Omental fat pad (tissue), 4 donors: ENCODE data around the gene ALDH3A1. TPM values are rescaled to one million over a fixed set of nuclear protein-coding genes. Genes with fewer than 3 reads are reported as not detected.
A peak's percentile ranks its signal among the peaks of the same experiment; 100 is the strongest.
"Not testable (repeated sequence)": the region's sequence is repeated elsewhere in the genome, so short reads cannot be mapped to it uniquely, and the experiment has no call there.

Experiments
- ATAC-seq: fragments of 150-250 bp; one replicate; pipeline ENCODE4 v1.9.1; 2016; ENCODE audit warnings: mild to moderate bottlenecking, moderate library complexity; ENCODE audit not compliant: low FRiP score
- DNase-seq: peaks from one replicate; pipeline ENCODE4 v3.0.0-alpha.2; 2019; ENCODE audit warnings: low spot score
- total RNA-seq, 4 donors: library from RNA; depleted of rRNA; stranded (reverse); fragments of >200 nt; gene quantifications; one replicate each; pipeline ENCODE4 v1.1.0, GENCODE V29; 2016
- TF ChIP-seq, protein P1 (sequence below), 3 donors: fragments of 450-650 bp; IDR thresholded peaks; one replicate each; pipeline ENCODE4 v1.5.1; 2016 to 2017; ENCODE audit warnings: antibody characterized with exemption in 3 of 3, mild to moderate bottlenecking in 3 of 3, moderate library complexity in 2 of 3

ALDH3A1 gene
- total RNA-seq, 4 donors from 2014 or later: 2.3 to 4.9 (median 3.3) TPM

DNA sequence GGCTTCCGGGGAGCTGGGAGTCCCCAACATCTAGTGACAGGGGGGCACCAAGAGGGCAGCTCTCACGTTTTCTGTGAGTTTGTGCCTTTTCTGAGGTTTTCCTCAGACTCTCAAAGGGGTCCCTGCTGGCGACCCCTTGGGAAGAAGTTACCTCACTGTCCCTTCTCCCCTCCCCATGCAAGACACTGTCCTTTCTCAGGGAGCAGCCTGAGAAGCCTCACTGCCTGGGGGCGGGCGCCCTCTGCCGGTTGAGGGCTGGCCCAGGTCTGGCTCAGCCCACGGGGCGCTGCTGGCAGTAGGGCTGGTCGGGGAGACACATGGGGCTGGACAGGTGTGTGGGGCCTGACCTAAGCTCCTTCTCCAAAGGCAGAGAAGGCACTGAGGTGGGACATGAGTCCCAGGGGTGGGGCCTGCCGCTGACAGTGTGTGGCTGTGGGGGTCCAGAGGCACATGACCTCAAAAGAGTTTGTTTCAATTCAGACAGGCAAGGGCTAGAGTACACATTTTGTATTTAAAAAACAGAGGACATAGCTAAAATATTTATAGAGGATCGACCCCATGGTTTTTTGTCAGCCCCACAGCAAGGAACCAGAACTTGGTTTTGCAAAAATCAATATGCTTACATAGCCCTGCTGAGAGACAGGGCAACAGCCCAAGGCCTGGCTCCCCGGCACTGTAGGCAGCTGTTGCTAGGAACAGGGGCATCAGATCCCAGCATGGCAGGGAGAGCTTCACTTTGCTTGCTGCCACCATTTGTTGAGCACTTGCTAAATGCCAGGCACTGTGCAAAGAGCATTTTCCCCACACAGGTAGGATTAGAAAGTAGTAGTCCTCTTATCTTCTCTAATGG, 18.5 kb upstream of the ALDH3A1 start:
- TF ChIP-seq, protein P1, sequence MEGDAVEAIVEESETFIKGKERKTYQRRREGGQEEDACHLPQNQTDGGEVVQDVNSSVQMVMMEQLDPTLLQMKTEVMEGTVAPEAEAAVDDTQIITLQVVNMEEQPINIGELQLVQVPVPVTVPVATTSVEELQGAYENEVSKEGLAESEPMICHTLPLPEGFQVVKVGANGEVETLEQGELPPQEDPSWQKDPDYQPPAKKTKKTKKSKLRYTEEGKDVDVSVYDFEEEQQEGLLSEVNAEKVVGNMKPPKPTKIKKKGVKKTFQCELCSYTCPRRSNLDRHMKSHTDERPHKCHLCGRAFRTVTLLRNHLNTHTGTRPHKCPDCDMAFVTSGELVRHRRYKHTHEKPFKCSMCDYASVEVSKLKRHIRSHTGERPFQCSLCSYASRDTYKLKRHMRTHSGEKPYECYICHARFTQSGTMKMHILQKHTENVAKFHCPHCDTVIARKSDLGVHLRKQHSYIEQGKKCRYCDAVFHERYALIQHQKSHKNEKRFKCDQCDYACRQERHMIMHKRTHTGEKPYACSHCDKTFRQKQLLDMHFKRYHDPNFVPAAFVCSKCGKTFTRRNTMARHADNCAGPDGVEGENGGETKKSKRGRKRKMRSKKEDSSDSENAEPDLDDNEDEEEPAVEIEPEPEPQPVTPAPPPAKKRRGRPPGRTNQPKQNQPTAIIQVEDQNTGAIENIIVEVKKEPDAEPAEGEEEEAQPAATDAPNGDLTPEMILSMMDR (IDR thresholded peaks at IDR 0.05): peak in 1 of 3 donors; percentile 77
- peak; percentile 66 for DNase-seq

DNA sequence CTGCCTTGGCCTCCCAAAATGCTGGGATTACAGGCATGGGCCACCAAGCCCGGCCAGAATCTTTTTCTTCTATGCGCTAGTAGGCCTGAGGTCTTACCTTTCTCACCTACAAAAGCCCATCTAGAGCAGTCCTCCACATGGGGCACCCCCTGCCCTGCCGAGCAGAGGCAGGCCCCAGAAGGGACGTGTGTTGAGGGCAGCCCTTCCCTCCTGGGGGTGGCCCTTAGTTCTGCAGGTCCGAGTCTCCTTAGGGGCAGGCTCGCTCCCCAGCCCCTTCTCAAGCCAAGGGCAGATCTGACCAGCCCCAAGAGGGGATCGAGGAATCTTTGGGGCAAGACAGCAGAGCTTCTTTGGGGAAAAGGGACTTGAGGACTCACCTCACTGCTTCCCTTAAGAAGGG, 17.9 kb upstream of the ALDH3A1 start:
- no peak for DNase-seq
- no peak for ATAC-seq
- TF ChIP-seq, protein P1 (IDR thresholded peaks at IDR 0.05): no peak

More for the DNA sequence above, 18.5 kb upstream of the ALDH3A1 start:
- peak; percentile 55 for ATAC-seq

DNA sequence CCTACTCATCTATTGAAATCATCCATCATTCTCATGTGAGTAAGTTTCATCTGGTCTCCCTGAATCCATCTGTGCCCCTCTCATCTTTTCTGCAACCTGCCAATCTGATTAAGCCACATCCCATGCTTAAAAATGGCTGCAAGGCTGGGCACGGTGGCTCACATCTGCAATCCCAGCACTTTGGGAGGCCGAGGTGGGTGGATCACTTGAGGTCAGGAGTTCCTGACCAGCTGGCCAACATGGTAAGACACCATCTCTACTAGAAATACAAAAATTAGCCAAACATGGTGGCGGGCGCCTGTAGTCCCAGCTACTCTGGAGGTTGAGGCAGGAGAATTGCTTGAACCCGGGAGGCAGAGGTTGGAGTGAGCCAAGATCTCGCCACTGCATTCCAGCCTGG, 15.9 kb upstream of the ALDH3A1 start:
- DNase-seq, ATAC-seq: not testable (repeated sequence)

DNA sequence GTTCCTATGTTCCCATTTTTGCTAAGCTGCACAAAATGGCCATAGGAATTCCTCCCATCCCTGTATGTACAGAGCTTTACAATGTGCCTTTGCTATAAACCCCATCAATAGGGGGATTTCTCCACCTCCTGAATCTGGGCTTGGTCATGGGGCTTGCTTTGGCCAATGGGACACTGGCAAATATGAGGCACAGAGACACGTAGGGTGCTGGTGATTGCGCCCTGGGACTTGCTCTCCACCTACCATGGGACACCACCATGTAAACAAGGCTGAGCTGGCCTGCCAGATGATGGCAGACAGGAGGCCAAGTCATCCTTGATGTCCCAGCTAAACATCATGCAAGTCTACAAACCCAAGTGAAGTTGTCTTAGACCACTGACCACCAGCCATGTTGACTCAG, 15.3 kb upstream of the ALDH3A1 start:
- no peak for ATAC-seq
- TF ChIP-seq, protein P1 (IDR thresholded peaks at IDR 0.05): no peak
- DNase-seq: no peak

DNA sequence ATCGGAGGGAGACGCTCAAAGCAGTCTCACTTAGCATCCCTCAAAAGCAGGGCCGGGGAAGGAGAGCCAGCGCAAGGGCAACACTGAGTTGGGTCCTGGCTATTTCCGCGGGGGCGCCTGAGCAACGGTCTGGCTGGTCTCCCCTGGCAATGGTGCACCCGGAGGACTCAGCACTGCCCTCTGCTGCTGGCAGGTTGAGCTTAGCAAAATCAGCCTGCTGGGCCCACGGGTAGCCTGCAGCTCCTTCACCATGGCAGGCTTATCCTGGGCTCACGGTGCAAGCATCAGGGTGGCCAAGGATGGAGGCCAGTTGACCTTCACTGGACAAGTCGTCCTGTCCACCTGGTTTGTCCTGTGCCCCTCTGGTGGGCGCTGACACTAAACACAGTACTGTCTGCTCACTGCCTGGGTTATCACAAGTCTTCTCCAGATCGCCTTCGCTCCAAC, 14.4 kb upstream of the ALDH3A1 start:
- peak; percentile 86 for ATAC-seq
- peak; percentile 69 for DNase-seq
- TF ChIP-seq, protein P1 (IDR thresholded peaks at IDR 0.05): peak in 1 of 3 donors; percentile 62

DNA sequence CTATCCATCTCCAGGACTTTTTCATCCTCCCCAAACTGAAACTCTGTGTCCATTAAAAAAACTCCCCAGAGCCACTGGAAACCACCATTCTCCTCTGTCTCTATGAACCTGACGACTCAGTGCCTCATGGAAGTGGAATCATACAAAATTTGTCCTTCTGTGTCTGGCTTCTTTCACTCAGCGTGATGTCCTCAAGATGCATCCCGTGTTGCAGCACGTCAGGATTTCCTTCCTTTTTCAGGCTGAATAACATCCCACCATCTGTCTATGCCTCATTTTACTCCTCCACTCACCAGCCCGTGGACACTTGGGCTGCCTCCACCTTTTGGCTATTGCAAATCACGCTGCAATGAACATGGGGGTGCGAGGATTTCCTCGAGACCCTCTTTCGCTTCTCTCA, 12.6 kb upstream of the ALDH3A1 start:
- TF ChIP-seq, protein P1 (IDR thresholded peaks at IDR 0.05): no peak
- no peak for ATAC-seq
- peak; percentile 11 for DNase-seq

DNA sequence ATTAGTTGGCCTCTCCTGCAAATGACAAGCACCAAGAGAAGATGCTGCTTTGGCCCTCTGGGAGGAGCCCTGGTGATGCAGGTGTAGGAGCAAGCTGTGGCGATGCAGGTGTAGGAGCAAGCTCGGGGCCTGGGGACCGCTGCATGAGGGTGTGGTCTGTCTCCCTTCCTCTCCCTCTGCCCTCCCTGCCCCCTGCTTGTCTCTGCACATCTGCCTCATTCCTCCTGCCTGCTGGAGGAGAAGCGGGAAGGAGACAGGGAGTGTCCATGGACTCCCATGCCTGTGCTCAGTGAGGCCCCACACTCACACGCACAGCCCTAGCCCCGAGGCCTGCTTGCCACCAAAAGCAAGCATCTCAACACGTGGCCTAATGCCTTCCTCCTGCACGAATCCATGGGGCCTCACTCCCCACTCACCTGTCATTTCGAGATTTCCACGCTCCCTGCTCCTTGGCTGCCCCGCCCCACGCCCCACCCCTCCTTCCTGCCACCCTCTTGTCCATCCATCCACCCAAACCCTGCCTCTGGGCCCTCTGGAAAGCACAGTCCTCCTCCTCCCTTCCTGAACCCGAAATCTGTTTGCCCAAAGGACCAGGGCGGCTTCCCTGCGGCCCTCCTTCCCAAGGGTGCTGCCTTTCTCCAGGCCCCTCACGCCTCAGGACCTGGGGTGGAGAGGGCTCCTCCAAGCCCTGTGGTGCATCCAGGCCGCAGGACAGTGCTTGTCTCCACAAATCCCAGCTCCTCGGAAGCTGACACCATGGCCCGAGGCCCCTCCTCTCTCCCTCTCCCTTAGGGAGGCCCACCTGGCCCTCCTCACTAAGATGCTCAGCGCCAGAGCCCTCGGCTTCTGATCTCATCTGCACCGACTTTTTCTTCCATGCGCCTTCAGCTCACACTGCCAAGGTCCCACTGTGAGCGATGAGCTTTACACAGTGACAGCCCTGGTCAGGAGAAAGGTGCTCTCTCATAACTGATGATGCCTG, 11.8 kb upstream of the ALDH3A1 start:
- TF ChIP-seq, protein P1 (IDR thresholded peaks at IDR 0.05): no peak
- DNase-seq (peak; percentile 19), ATAC-seq (no peak)
